Left ventricle myocardium inferior (tissue), 1 donor: Measurements from ENCODE around the gene FAM171A1. TPM values are rescaled to one million over a fixed set of nuclear protein-coding genes. Genes with fewer than 3 reads are reported as not detected.

Source experiments
- DNase-seq: peaks from one replicate; pipeline ENCODE4 v3.0.0-alpha.2; 2020
- H3K27ac ChIP-seq: fragments of 200-600 bp; replicated peaks from 2 replicates; pipeline ENCODE4 v1.8.0; 2021
- H3K27me3 ChIP-seq: fragments of 200-600 bp; 2 replicates; pipeline ENCODE4 v1.8.0; 2021; ENCODE audit warnings: low read depth
- H3K36me3 ChIP-seq: fragments of 200-600 bp; 2 replicates; pipeline ENCODE4 v1.8.0; 2021
- H3K4me1 ChIP-seq: fragments of 200-600 bp; 2 replicates; pipeline ENCODE4 v1.8.0; 2021
- H3K4me3 ChIP-seq: fragments of 200-600 bp; 2 replicates; pipeline ENCODE4 v1.8.0; 2021; ENCODE audit warnings: mild to moderate bottlenecking, moderate library complexity
- H3K9me3 ChIP-seq: fragments of 200-600 bp; replicated peaks from 2 replicates; pipeline ENCODE4 v1.8.0; 2021
- intact Hi-C: fragments of 100-400 bp; cut with micrococcal nuclease; formaldehyde crosslinking; loops from one replicate; pipeline ENCODE4 v1.11.0; 2022
- total RNA-seq: library from RNA; stranded (reverse); fragmentation: NEBNext Ultra II Directional; extraction: Animal tissue kit (Norgen Biotek cat#: 25700); gene quantifications from one replicate; pipeline ENCODE4 v1.2.1, GENCODE V29; 2021
- TF ChIP-seq, protein P1 (sequence below): fragments of 200-600 bp; IDR thresholded peaks from 2 replicates; pipeline ENCODE4 v1.8.0; 2021; ENCODE audit warnings: antibody characterized with exemption, mild to moderate bottlenecking, borderline replicate concordance
- donor health status: DM: no; HTN: yes; CAD: no; lungs with severe emphysema.

Gene FAM171A1
- total RNA-seq, 1 donor from 2014 or later = 8.3 TPM

DNA sequence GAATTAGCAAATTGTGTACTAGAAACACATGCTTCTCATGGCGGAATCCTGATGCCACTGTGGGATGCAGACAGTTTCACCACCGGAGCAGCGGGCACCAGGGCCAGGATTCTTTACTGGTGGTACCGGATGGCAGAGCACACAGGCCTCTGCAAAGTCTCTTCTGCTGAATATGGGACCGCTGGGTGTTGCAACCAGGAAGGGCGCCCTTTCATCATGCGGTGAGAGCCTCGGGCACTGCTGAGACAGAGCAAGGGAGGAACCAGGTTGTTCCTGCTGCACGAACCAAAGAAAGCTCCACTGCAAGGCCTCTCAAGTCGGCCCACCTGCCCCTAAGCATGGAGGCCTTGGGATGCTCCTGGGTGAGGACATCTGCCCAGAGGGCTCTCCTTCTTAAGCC lies 145.6 kb downstream of the FAM171A1 start:
- Histone ChIP-seq H3K36me3 (no peaks in the 10 kb centered on the region), H3K27ac (no peak overlapping the region)

DNA sequence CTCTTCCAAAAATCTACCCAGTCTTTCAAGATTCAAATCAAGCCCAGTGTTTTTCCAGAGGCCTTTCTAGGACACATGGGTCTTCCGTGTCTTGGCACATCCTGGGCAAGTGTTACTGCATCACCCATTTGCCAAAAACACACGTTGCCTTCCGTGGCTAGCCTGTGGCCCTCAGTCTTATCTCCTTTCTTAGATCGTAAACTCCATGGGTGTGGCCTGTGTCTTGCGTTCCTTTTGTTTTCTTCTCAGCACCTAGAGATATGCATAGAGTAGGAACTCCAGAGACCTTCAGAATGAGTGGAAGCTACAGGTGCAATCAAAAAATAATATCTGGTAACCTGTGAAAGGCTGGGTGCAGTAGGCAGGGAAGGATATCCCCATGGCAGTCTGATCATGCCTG lies 146.1 kb downstream of the FAM171A1 start:
- no peaks in the 10 kb centered on the region for H3K36me3 ChIP-seq
- no peak overlapping the region for H3K27ac ChIP-seq
- TF ChIP-seq, protein P1, sequence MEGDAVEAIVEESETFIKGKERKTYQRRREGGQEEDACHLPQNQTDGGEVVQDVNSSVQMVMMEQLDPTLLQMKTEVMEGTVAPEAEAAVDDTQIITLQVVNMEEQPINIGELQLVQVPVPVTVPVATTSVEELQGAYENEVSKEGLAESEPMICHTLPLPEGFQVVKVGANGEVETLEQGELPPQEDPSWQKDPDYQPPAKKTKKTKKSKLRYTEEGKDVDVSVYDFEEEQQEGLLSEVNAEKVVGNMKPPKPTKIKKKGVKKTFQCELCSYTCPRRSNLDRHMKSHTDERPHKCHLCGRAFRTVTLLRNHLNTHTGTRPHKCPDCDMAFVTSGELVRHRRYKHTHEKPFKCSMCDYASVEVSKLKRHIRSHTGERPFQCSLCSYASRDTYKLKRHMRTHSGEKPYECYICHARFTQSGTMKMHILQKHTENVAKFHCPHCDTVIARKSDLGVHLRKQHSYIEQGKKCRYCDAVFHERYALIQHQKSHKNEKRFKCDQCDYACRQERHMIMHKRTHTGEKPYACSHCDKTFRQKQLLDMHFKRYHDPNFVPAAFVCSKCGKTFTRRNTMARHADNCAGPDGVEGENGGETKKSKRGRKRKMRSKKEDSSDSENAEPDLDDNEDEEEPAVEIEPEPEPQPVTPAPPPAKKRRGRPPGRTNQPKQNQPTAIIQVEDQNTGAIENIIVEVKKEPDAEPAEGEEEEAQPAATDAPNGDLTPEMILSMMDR = no peak
- intact Hi-C loops = no loop called here
- H3K4me3 ChIP-seq = no peak overlapping the region
- no peaks in the 10 kb centered on the region for H3K27me3 ChIP-seq
- no peaks in the 10 kb centered on the region for H3K9me3 ChIP-seq
- no peaks in the 10 kb centered on the region for H3K4me1 ChIP-seq
- no peak for DNase-seq

More for the DNA sequence above, 145.6 kb downstream of the FAM171A1 start:
- TF ChIP-seq, protein P1 = no peak
- H3K4me3 ChIP-seq = no peak overlapping the region
- H3K9me3 ChIP-seq = no peaks in the 10 kb centered on the region
- no peak for DNase-seq
- intact Hi-C loops = no loop called here
- H3K4me1 ChIP-seq = no peaks in the 10 kb centered on the region
- H3K27me3 ChIP-seq = no peaks in the 10 kb centered on the region

DNA sequence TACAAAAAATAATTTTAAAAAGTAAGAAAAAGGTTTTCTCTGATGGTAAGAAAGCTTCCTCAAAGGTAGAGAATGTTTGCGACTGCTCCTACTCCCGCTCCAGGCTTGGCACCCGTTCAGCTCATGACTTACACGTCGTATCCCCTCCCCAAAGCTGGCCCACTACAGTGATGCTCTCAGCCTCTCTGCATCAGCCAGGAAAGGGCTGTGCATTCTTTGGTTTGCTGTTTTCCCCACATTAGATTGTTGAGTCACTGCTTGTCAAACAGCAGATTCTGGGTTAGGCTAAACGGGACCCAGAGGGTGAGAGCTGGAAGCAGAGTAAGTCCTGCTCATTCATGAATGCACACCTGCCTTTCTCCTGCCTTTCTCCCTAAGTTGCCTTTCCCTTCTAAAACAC lies 147.9 kb downstream of the FAM171A1 start:
- no peak for DNase-seq
- no peak overlapping the region for H3K4me3 ChIP-seq
- intact Hi-C loops = no loop called here
- H3K9me3 ChIP-seq = no peaks in the 10 kb centered on the region
- H3K27ac ChIP-seq = no peak overlapping the region
- H3K4me1 ChIP-seq = no peaks in the 10 kb centered on the region
- H3K36me3 ChIP-seq = peaks cover 4% of the 10 kb centered on the region
- TF ChIP-seq, protein P1 = no peak
- H3K27me3 ChIP-seq = no peaks in the 10 kb centered on the region

DNA sequence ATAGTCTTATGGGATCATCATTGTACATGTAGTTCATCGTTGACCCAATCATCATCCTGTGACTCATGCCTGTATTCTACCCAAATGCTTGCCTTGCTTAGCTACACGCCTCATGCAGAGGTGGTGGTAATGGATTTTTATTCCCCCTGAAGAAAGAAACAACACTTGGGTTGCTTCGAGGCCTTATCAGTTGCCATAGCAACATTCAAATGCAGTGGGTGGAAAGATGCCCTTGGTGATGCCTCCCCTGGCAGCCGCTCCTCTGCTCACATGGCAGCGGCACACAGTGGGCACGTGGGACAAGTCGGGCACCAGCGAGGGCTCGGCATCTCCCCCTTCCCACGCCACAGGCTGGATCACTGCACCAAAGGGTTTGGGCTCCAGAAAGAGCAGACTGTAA lies 148.6 kb downstream of the FAM171A1 start:
- intact Hi-C loops = no loop called here
- H3K9me3 ChIP-seq = no peaks in the 10 kb centered on the region
- no peak overlapping the region for H3K4me3 ChIP-seq
- H3K4me1 ChIP-seq = no peaks in the 10 kb centered on the region
- no peaks in the 10 kb centered on the region for H3K27me3 ChIP-seq
- no peak overlapping the region for H3K27ac ChIP-seq
- DNase-seq = no peak
- H3K36me3 ChIP-seq = peaks cover 4% of the 10 kb centered on the region
- TF ChIP-seq, protein P1 = no peak

DNA sequence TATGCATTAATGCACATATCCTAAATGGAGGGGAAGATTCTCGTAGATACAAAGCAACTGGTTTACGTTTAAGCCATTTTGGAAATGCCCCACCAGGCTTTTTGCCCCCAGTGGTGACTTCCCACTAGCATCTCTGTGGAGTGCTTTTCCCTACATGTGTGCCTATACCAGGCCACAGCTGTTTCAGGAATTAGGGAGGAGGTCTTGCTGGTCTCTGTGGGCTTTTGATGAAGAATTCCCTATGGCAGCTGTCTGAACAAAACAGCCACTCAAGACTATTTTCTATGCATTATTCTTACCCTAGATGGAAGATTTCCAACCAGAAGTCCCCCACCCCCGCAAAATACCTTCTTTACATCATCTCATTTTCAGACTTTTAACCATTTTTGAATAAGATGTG lies 150.6 kb downstream of the FAM171A1 start:
- no peak overlapping the region for H3K27ac ChIP-seq
- H3K36me3 ChIP-seq = peaks cover 4% of the 10 kb centered on the region
- no peak for DNase-seq
- TF ChIP-seq, protein P1 = no peak
- H3K27me3 ChIP-seq = no peaks in the 10 kb centered on the region
- H3K4me3 ChIP-seq = no peak overlapping the region
- intact Hi-C loops = no loop called here
- H3K4me1 ChIP-seq = no peaks in the 10 kb centered on the region
- H3K9me3 ChIP-seq = no peaks in the 10 kb centered on the region

DNA sequence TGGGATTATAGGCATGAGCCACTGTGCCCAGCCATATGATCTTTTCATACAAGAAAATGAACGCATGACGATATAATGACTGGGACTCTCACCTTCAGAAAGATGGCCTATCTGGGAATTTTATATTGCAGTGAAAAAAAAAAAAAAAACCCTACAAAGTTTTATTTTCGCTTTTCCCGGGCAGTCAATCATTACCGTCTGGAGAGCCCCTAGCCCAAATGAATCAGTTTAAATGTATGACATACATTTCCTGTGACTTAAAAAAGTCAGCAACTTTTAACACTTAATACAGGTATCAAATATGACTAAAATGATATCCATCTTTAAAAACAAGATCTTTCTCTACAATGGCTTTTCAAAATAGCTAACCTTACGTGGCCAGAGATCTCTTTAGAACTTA lies 154.4 kb downstream of the FAM171A1 start:
- Histone ChIP-seq H3K27me3 (no peaks in the 10 kb centered on the region), H3K4me3 (no peak overlapping the region), H3K36me3 (peaks cover 25% of the 10 kb centered on the region), H3K4me1 (no peaks in the 10 kb centered on the region), H3K27ac (no peak overlapping the region), H3K9me3 (no peaks in the 10 kb centered on the region)
- TF ChIP-seq, protein P1 = no peak
- intact Hi-C loops = loop anchor here (10.0 kb wide), 1 partner anchor 148 kb away; no protein-coding TSS in a partner anchor
- DNase-seq = no peak
